ACC112 (cell line): Measurements from ENCODE around the gene TOB2.
A peak's percentile ranks its signal among the peaks of the same experiment; 100 is the strongest.

Experiments
- H2AFZ ChIP-seq: fragments of 200-600 bp; sonication (generic); one replicate; pipeline ENCODE4 v1.6.0; 2017; ENCODE audit warnings: antibody characterized with exemption, low read length; ENCODE audit not compliant: unreplicated experiment
- H3K27ac ChIP-seq: fragments of 200-600 bp; sonication (generic); 2 replicates; pipeline ENCODE4 v1.5.1; 2014; ENCODE audit warnings: low read depth, mild to moderate bottlenecking, antibody characterized with exemption, low read length, moderate library complexity
- H3K27me3 ChIP-seq: fragments of 200-600 bp; sonication (generic); 2 replicates; pipeline ENCODE4 v1.6.1; 2014; ENCODE audit warnings: mild to moderate bottlenecking, antibody characterized with exemption, low read length, moderate library complexity, mixed read lengths; ENCODE audit not compliant: insufficient read depth
- H3K36me3 ChIP-seq: fragments of 200-600 bp; sonication (generic); 2 replicates; pipeline ENCODE4 v1.6.1; 2016; ENCODE audit warnings: mild to moderate bottlenecking, antibody characterized with exemption, low read length, moderate library complexity, mixed read lengths; ENCODE audit not compliant: insufficient read depth
- H3K4me1 ChIP-seq: fragments of 200-600 bp; sonication (generic); one replicate; pipeline ENCODE4 v1.6.1; 2016; ENCODE audit warnings: low read length, mixed read lengths; ENCODE audit not compliant: insufficient read depth, unreplicated experiment, control insufficient read depth
- H3K4me3 ChIP-seq: fragments of 200-600 bp; sonication (generic); 2 replicates; pipeline ENCODE4 v1.5.1; 2014; ENCODE audit warnings: mild to moderate bottlenecking, low read depth, low read length
- H3K79me2 ChIP-seq: fragments of 200-600 bp; sonication (generic); one replicate; pipeline ENCODE4 v1.6.0; 2016; ENCODE audit warnings: low read length; ENCODE audit not compliant: control insufficient read depth, unreplicated experiment, insufficient read depth

The TOB2 gene, protein sequence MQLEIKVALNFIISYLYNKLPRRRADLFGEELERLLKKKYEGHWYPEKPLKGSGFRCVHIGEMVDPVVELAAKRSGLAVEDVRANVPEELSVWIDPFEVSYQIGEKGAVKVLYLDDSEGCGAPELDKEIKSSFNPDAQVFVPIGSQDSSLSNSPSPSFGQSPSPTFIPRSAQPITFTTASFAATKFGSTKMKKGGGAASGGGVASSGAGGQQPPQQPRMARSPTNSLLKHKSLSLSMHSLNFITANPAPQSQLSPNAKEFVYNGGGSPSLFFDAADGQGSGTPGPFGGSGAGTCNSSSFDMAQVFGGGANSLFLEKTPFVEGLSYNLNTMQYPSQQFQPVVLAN

GRCh38 chr22:41446639-41447434, at the start of gene TOB2:
TOB2 (minus strand) TSS chr22:41446801; CDS start chr22:41437345, 9,456 bp downstream.
- Histone ChIP-seq H3K27me3 (no peaks in the 10 kb centered on the region), H3K4me1 (peaks cover 8% of the 10 kb centered on the region), H3K79me2 (peaks cover 46% of the 10 kb centered on the region), H3K27ac (peak within 1 kb of the TSS; percentile 91), H3K4me3 (peak within 1 kb of the TSS; percentile 93), H2AFZ (peak within 1 kb of the TSS; percentile 93), H3K36me3 (no peaks in the 10 kb centered on the region)

GRCh38 chr22:41491374-41492100, 44.9 kb upstream of the TOB2 start:
- Histone ChIP-seq H3K27me3 (no peaks in the 10 kb centered on the region), H3K27ac (no peak overlapping the region), H3K79me2 (peaks cover 9% of the 10 kb centered on the region), H3K36me3 (no peaks in the 10 kb centered on the region), H3K4me1 (no peaks in the 10 kb centered on the region), H2AFZ (no peak overlapping the region), H3K4me3 (no peak overlapping the region)

GRCh38 chr22:41488596-41489385, 42.2 kb upstream of the TOB2 start:
- H3K4me1 ChIP-seq, result no peaks in the 10 kb centered on the region
- no peaks in the 10 kb centered on the region for H3K27me3 ChIP-seq

GRCh38 chr22:41488076-41488475, 41.5 kb upstream of the TOB2 start:
- Histone ChIP-seq H2AFZ (no peak overlapping the region), H3K4me1 (no peaks in the 10 kb centered on the region), H3K27ac (no peak overlapping the region), H3K79me2 (peaks cover 16% of the 10 kb centered on the region), H3K4me3 (no peak overlapping the region), H3K27me3 (no peaks in the 10 kb centered on the region), H3K36me3 (no peaks in the 10 kb centered on the region)

More at GRCh38 chr22:41488596-41489385, 42.2 kb upstream of the TOB2 start:
- Histone ChIP-seq H3K27ac (no peak overlapping the region), H3K4me3 (no peak overlapping the region), H3K36me3 (no peaks in the 10 kb centered on the region), H2AFZ (no peak overlapping the region), H3K79me2 (peaks cover 12% of the 10 kb centered on the region)

GRCh38 chr22:41487037-41487935, 40.7 kb upstream of the TOB2 start:
- Histone ChIP-seq H3K4me3 (no peak overlapping the region), H3K27me3 (no peaks in the 10 kb centered on the region), H2AFZ (no peak overlapping the region), H3K36me3 (no peaks in the 10 kb centered on the region), H3K27ac (no peak overlapping the region), H3K79me2 (peaks cover 16% of the 10 kb centered on the region), H3K4me1 (peaks cover 7% of the 10 kb centered on the region)

- Histone ChIP-seq H2AFZ (no peak overlapping the region), H3K4me3 (no peak overlapping the region), H3K27me3 (no peaks in the 10 kb centered on the region), H3K4me1 (peaks cover 29% of the 10 kb centered on the region), H3K36me3 (no peaks in the 10 kb centered on the region), H3K79me2 (peaks cover 34% of the 10 kb centered on the region), H3K27ac (no peak overlapping the region)
These were observed 38.4 kb upstream of the TOB2 start for GRCh38 chr22:41485033-41485432.

DNA sequence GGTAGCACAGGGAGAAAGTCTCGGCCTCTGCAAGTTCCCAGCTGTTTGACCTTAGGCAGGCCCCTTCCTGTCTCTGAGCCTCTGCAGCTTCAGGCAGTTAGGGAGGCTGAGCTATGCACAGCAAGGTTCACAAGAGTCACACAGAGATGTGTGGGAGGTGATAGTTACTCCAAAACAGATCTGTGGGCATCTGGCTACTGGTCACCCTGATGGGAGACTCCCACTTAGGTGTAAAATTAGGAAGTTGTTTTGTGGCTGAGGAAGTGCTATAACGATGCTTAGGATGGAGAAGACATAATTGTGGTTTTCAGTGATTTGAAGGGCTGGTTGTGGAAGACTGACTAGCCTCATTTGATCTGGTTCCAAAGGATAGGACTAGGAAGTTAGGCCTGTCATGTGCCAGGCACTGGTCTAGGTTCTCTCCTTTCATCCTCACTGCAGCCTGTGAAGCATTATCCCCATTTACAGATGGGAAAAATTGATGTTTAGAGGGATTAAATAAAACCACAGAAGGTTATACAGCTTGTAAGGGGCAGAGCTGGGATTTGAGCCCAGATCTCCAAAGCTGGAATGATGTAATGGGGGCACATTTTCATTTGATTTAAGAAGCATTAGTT, 35.8 kb upstream of the TOB2 start:
- peaks cover 43% of the 10 kb centered on the region for H3K4me1 ChIP-seq
- H3K27me3 ChIP-seq, result no peaks in the 10 kb centered on the region
- no peaks in the 10 kb centered on the region for H3K36me3 ChIP-seq
- no peak overlapping the region for H2AFZ ChIP-seq
- H3K27ac ChIP-seq, result peak overlapping the region; percentile 47
- H3K79me2 ChIP-seq, result peaks cover 41% of the 10 kb centered on the region
- no peak overlapping the region for H3K4me3 ChIP-seq

GRCh38 chr22:41481925-41482318, 35.3 kb upstream of the TOB2 start:
- Histone ChIP-seq H3K27ac (no peak overlapping the region), H3K79me2 (peaks cover 43% of the 10 kb centered on the region), H3K4me1 (peaks cover 43% of the 10 kb centered on the region), H3K36me3 (no peaks in the 10 kb centered on the region), H3K27me3 (no peaks in the 10 kb centered on the region), H3K4me3 (no peak overlapping the region), H2AFZ (no peak overlapping the region)

DNA sequence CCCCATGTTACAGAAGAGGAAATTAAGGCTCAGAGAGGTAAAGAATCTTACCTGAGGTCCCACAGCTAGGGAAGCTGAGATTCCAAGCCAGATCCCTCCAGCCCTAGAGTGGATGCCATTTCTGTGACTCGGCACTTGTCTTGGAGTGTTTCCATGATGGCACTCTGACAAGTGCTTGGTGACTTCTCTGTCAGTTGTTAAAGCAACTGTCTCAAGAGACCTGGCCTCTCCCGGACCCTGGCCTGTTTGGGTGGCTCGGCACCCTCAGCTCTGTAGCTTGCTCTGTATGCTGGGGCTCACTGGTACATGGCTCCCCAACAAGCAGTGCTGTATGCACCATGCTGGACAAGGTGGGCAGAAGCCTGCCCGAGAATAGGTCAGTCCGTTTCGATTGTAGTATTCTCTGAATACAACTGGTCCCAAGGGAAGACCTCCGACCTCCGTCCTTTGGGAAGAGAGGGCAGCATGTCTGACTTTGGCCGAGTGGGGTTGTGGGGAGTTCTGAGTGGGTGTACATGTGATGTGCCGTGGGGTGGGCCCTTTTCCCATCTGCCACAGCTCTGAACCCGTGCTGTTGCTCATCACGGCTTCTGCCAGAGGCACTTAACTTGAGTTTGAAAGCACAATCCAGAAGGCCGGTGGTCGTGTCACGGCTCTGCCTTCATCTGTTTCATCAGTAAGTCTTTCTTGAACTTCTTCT, 34.7 kb upstream of the TOB2 start:
- H2AFZ ChIP-seq, result no peak overlapping the region
- no peaks in the 10 kb centered on the region for H3K36me3 ChIP-seq
- peak overlapping the region; percentile 91; the same call in 1 of the 2 replicates for H3K27ac ChIP-seq
- H3K79me2 ChIP-seq, result peaks cover 43% of the 10 kb centered on the region
- H3K27me3 ChIP-seq, result no peaks in the 10 kb centered on the region
- no peak overlapping the region for H3K4me3 ChIP-seq
- H3K4me1 ChIP-seq, result peaks cover 43% of the 10 kb centered on the region
